Left ventricle myocardium inferior (tissue), 1 donor: ENCODE data around the gene ATP6V0A1. TPM values are rescaled to one million over a fixed set of nuclear protein-coding genes. Genes with fewer than 3 reads are reported as not detected.

Experiments
- DNase-seq: peaks from one replicate; pipeline ENCODE4 v3.0.0-alpha.2; 2020
- H3K27ac ChIP-seq: fragments of 200-600 bp; replicated peaks from 2 replicates; pipeline ENCODE4 v1.8.0; 2021
- H3K27me3 ChIP-seq: fragments of 200-600 bp; 2 replicates; pipeline ENCODE4 v1.8.0; 2021; ENCODE audit warnings: low read depth
- H3K36me3 ChIP-seq: fragments of 200-600 bp; 2 replicates; pipeline ENCODE4 v1.8.0; 2021
- H3K4me1 ChIP-seq: fragments of 200-600 bp; 2 replicates; pipeline ENCODE4 v1.8.0; 2021
- H3K4me3 ChIP-seq: fragments of 200-600 bp; 2 replicates; pipeline ENCODE4 v1.8.0; 2021; ENCODE audit warnings: mild to moderate bottlenecking, moderate library complexity
- H3K9me3 ChIP-seq: fragments of 200-600 bp; replicated peaks from 2 replicates; pipeline ENCODE4 v1.8.0; 2021
- intact Hi-C: fragments of 100-400 bp; cut with micrococcal nuclease; formaldehyde crosslinking; loops from one replicate; pipeline ENCODE4 v1.11.0; 2022
- long read RNA-seq: library from polyadenylated mRNA; unstranded; transcript quantifications from one replicate; pipeline ENCODE4 v2.0.0, GENCODE V29; 2021
- total RNA-seq: library from RNA; stranded (reverse); fragmentation: NEBNext Ultra II Directional; extraction: Animal tissue kit (Norgen Biotek cat#: 25700); gene quantifications from one replicate; pipeline ENCODE4 v1.2.1, GENCODE V29; 2021
- TF ChIP-seq, protein P1 (sequence below): fragments of 200-600 bp; IDR thresholded peaks from 2 replicates; pipeline ENCODE4 v1.8.0; 2021; ENCODE audit warnings: antibody characterized with exemption, mild to moderate bottlenecking, borderline replicate concordance
- donor health status: DM: no; HTN: yes; CAD: no; lungs with severe emphysema.

ATP6V0A1 gene
- 25.6 TPM for total RNA-seq
- long read RNA-seq, full-length matches to known transcripts = 12 of 16 reads
- long read RNA-seq, partial matches to known transcripts = 2 of 16 reads
- long read RNA-seq, other reads (novel, unspliced or antisense) = 2 of 16 reads

DNA sequence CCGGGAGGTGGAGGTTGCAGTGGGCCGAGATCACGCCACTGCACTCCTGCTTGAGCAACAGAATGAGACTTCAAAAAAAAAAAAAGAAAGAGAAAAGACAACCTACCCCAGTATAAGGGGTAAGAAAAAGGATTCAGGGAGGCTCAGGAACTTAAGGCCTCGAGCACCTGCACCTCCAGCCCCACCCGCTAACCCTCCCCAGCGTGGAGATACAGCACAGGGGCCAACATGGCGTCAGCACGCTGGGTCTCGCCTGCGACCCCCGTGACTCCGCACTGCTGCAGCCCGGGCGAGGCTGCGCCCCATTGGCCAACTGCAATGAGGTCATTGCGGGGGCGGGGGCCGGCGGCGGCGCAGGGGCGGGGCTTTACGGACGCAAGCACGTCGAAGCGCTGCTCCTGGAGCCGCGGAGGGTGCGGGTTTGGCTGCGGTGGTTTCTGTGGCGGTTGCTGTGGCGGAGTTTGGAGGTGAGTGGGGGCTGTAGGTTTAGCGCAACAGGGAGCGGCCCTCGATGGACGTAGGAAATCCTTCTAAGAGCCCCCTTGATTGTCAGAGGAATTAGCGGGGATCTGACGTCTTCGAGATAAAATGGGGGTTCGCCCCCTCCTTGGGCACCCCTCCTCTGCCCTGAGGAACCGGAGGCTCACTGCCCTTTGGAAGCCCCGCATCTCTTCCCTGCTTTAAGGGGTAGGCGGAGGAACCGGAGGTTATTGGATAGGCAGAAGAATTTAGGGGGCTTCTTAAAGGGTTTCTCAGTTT, at the start of gene ATP6V0A1:
Gene ATP6V0A1 (plus strand): TSS at position 382 of the 759 bp plus-strand sequence. CDS start 2,017 bp downstream, outside the sequence.
- Histone ChIP-seq H3K27me3 (no peaks in the 10 kb centered on the region), H3K36me3 (peaks cover 28% of the 10 kb centered on the region)
- intact Hi-C loops = no loop called here

DNA sequence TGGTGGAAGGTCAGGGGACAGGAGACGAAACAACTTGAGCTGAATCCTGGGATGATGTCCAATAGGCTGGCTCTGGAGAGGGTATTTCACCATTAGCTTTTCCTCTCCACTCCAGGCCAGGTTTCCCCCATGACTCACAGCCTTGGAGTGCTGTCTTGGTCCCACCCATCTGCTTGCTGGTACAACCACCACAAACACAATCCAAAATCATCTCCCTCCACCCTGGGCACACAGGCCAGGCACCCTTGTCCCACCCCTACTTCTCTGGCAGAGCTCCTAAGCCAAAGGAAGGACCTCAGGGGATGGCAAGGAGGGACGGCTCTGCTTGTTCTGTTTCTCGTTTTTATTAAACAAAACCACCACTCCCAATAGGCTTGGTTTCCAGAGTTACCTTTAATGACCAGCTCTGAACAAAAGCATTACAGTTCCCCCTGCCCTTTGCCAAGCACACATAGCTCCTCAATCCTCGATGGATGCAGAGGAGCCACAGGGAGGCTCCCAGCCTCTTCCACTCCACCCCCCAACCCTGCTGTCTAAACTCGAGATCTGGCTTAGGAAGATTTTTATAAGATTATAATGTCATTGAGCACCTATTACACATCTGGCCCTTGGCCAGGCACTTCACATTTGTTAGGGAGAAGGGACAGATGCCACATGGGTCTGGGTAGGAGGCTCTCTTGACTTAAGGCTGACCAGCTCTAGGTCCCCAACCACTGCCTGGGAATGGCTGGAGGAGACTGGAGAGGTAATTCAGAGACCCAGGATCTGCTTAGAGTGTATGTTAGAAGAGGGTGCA, 49.0 kb upstream of the ATP6V0A1 start:
- intact Hi-C loops = loop anchor here (5.0 kb wide), 1 partner anchor 92 kb away; no protein-coding TSS in a partner anchor
- peaks cover 8% of the 10 kb centered on the region for H3K36me3 ChIP-seq
- peak overlapping the region; percentile 100 for H3K27ac ChIP-seq
- no peaks in the 10 kb centered on the region for H3K27me3 ChIP-seq
- peak overlapping the region; percentile 40 for H3K4me3 ChIP-seq
- H3K9me3 ChIP-seq = no peaks in the 10 kb centered on the region
- peak; percentile 67 for DNase-seq
- TF ChIP-seq, protein P1, sequence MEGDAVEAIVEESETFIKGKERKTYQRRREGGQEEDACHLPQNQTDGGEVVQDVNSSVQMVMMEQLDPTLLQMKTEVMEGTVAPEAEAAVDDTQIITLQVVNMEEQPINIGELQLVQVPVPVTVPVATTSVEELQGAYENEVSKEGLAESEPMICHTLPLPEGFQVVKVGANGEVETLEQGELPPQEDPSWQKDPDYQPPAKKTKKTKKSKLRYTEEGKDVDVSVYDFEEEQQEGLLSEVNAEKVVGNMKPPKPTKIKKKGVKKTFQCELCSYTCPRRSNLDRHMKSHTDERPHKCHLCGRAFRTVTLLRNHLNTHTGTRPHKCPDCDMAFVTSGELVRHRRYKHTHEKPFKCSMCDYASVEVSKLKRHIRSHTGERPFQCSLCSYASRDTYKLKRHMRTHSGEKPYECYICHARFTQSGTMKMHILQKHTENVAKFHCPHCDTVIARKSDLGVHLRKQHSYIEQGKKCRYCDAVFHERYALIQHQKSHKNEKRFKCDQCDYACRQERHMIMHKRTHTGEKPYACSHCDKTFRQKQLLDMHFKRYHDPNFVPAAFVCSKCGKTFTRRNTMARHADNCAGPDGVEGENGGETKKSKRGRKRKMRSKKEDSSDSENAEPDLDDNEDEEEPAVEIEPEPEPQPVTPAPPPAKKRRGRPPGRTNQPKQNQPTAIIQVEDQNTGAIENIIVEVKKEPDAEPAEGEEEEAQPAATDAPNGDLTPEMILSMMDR = no peak
- peaks cover 100% of the 10 kb centered on the region for H3K4me1 ChIP-seq

More for the DNA sequence above, at the start of gene ATP6V0A1:
- Histone ChIP-seq H3K4me1 (peaks cover 53% of the 10 kb centered on the region), H3K9me3 (no peaks in the 10 kb centered on the region), H3K27ac (peak within 1 kb of the TSS; percentile 91), H3K4me3 (peak within 1 kb of the TSS; percentile 81)
- TF ChIP-seq, protein P1 = no peak
- peak; percentile 97 for DNase-seq

DNA sequence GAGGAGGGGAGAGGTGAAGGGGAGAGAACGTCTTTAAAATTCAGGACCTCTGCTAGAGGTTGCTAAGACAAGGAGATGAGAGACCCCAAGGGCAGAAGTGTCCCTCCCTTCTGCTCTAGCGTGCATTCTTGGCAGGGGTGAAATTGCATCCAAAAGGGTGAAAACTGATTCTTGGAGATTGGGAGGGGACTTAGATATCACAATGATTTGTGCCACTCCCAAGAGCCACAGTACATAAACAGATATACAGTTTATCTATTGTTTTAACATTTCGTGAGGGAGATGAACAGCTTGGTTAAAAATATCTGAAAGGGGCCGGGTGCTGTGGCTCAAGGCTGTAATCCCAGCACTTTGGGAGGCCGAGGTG, 48.4 kb upstream of the ATP6V0A1 start:
- H3K36me3 ChIP-seq = peaks cover 2% of the 10 kb centered on the region
- H3K27me3 ChIP-seq = no peaks in the 10 kb centered on the region
- DNase-seq = no peak
- intact Hi-C loops = no loop called here
- no peaks in the 10 kb centered on the region for H3K9me3 ChIP-seq
- H3K27ac ChIP-seq = peak overlapping the region; percentile 100
- peak overlapping the region; percentile 40 for H3K4me3 ChIP-seq
- TF ChIP-seq, protein P1 = no peak
- peaks cover 100% of the 10 kb centered on the region for H3K4me1 ChIP-seq

DNA sequence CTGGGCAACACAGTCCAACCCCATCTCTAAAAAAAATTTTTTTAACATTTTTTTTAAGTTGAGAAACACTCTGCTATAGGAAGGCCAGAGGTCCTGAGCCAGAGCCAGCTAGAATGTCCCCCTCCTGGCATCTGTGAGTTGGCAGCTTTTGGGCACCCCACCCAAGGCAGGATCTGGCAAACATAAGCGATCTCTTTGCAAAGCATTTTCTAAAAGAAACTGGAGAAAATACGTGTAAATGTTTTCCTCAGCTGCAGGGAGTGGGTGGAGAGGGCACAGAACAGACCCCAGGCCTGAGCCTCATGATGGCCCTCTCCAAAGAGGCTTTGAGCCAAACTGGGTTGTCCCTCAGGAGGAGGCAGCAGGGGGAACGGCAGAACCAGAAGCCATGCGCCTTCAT, 47.3 kb upstream of the ATP6V0A1 start:
- DNase-seq = no peak
- intact Hi-C loops = no loop called here
- Histone ChIP-seq H3K4me1 (peaks cover 100% of the 10 kb centered on the region), H3K9me3 (no peaks in the 10 kb centered on the region), H3K4me3 (peak overlapping the region; percentile 32), H3K27me3 (no peaks in the 10 kb centered on the region), H3K36me3 (no peaks in the 10 kb centered on the region), H3K27ac (peak overlapping the region; percentile 100)
- TF ChIP-seq, protein P1 = no peak

DNA sequence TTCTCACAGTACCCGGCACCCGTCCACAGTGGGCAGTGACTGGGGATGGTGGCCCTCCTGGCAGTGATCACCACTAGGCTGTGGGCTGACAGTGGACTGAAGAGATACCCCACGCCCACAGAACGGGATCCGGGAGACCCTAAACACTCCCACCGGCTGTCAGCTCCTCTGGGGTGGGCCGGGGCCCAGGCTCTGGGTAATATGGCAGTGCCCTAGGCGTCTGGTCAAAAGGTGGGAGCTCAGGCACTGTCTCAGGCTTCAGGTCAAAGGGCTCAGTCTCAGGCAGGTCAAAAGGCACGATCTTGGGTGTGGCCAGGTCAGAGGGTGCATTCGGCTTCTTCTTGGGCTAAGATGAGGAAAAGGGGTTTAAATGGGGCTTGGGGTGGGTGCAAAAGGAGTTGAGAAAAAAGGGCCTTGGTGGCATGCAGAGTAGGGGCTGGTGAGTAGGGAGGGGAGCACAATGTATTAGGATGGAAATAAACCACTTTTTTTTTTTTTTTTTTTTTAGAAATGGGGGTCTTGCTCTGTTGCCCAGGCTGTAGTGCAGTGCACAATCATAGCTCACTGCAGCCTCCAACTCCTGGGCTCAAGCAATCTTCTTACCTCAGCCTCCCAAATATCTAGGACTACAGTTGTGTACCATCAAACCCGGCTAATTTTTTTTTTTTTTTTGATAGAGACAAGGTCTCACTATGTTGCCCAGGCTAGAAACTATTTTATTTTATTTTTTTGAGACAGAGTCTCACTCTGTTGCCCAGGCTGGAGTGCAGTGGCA, 46.6 kb upstream of the ATP6V0A1 start:
- peak overlapping the region; percentile 32 for H3K4me3 ChIP-seq

More for the DNA sequence above, 46.6 kb upstream of the ATP6V0A1 start:
- no peaks in the 10 kb centered on the region for H3K9me3 ChIP-seq
- H3K27me3 ChIP-seq = no peaks in the 10 kb centered on the region
- H3K4me1 ChIP-seq = peaks cover 100% of the 10 kb centered on the region
- TF ChIP-seq, protein P1 = no peak
- peak overlapping the region; percentile 100 for H3K27ac ChIP-seq
- intact Hi-C loops = no loop called here
- no peak for DNase-seq
- no peaks in the 10 kb centered on the region for H3K36me3 ChIP-seq
